NK-92 treated with Interleukin-12 subunit alpha and Interleukin-12 subunit beta, amount 100 ng/mL, for 24 hours (cell line): ENCODE measurements around the gene AKR7A2.

Experiments
- DNase-seq: peaks from one replicate; lab custom pipeline; 2025; lab: John Stamatoyannopoulos, UW

AKR7A2 gene

GRCh38 chr1:19311931-19312781 lies at the start of gene AKR7A2, which contains the start of gene SLC66A1:
TSS of gene AKR7A2 (minus strand) at chr1:19312144. CDS start at chr1:19312124, 20 bp downstream.
TSS of gene SLC66A1 (plus strand) at chr1:19312326. CDS start at chr1:19317678, 5,352 bp downstream.
- peak; percentile 79 for DNase-seq

- DNase-seq, result no peak
Observed at GRCh38 chr1:19360843-19361610, 49.1 kb upstream of the AKR7A2 start.

- DNase-seq, result no peak
Observed at GRCh38 chr1:19360432-19360831, 48.5 kb upstream of the AKR7A2 start.

DNA sequence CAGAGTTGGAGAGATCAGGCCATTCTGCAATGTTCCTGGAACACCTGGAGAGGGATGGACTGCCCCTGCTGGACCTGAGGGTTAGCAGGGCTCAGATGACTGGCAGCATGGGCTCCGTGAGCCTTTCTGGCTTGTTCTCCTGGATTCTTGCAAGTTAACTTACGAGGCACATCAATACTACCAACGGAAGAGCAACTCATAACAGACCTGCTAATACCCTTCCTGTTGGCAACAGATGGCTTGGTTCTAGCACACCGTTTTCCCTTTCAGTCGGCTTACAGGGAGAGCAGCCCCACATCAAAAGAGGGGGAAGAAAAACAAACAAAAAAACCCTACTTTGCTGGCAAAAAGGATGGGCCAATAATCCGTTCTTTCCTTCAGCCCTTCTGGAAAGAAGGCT lies 48.1 kb upstream of the AKR7A2 start:
- DNase-seq, result no peak

DNA sequence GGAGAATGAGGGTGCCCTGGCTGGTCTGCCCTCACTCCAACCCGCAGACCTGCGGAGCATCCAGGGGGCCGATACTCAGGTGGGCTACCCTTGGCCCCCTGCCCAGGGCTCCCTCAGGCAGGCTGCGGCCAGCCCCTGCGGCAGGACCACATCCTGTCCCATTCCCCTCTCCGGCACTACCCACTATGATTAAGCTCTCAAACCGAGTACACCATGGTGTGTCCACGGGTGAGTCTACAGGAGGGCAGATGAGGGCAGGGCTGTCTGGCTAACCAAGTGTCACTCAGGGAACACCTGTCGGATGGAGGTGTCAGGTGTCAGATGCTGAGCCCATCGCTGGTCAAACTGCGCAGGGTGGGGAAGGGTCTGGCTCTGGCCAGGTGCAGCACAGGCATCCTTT lies 47.4 kb upstream of the AKR7A2 start:
- DNase-seq, result no peak

DNA sequence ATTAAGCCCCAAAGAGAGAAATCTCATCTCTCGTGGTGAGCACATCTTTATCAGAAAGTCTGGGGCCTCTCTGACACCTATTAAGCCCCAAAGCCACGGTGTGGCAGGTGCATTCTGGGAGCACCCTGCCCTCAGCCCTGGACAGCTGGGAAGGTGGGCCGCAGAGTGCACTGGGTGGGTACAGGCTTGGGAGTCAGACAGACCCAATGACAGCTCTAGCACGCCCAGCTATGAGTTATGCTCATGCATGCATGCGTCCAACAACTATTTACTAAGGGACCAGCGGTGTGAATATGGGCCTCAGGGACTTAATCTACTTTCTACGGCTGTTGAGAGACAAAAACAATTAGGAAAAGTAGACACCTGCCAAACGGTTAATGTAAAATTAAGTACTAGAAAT lies 46.8 kb upstream of the AKR7A2 start:
- DNase-seq, result no peak

DNA sequence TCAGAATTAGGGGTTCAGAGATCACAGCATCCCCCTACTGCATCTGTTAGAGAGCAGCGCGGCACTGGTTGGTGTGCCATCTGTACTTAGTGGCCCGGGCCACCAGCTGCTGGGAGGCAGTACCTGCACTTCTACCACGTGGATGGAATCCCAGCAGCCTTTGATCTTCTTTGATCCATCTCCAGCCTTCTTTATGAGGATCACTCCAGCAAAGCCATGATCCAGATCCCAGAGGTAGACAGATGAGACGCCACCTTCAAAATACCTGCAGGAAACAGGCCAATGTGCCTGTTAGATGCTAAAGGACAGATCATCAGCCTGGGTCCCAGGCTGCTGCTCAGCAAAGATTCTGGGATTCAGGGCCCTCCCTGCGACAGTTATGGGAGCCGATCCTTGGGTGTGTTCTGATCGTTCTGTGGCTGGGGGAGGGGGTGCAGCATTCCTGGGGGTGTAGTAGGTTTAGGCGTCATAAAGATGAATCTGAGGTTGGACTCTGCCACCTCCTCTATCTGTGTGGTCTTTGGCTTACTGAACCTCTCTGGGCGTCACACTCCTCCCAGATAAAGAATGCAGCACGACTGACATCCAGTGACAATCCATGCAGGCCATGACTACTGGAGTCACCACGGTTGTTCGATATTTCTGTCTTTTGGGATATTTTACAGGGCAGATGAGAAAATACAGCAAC lies 45.5 kb upstream of the AKR7A2 start:
- DNase-seq, result no peak

GRCh38 chr1:19356266-19356665 lies 44.3 kb upstream of the AKR7A2 start:
- DNase-seq, result no peak

DNA sequence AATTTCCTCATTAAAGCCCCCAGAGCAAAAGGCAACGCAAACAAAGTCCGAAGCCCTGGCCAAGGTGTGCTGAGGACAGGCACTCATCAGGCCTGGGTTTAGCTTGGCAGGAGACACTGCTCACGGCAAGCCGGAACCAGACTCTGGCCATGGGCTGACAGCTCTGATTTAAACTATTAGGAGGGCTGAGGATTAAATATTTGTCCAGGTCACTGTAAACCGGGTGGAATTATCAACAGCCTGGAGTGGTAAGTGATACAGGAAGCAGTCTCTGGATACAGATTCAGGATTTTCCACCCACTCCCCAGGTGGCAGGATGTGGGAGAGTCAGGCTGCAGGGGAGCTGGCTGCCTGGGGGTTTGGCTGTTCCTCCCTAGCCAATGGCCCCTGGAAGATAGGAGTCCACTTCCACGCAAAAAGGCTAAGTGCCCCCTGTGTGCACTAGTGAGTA lies 42.6 kb upstream of the AKR7A2 start:
- DNase-seq, result no peak

GRCh38 chr1:19353596-19353995 lies 41.7 kb upstream of the AKR7A2 start:
- DNase-seq, result no peak

GRCh38 chr1:19352839-19353238 lies 40.9 kb upstream of the AKR7A2 start:
- DNase-seq, result no peak

- no peak for DNase-seq
Observed at GRCh38 chr1:19351873-19352272, 39.9 kb upstream of the AKR7A2 start.

GRCh38 chr1:19350566-19350965 lies 38.6 kb upstream of the AKR7A2 start:
- no peak for DNase-seq

DNA sequence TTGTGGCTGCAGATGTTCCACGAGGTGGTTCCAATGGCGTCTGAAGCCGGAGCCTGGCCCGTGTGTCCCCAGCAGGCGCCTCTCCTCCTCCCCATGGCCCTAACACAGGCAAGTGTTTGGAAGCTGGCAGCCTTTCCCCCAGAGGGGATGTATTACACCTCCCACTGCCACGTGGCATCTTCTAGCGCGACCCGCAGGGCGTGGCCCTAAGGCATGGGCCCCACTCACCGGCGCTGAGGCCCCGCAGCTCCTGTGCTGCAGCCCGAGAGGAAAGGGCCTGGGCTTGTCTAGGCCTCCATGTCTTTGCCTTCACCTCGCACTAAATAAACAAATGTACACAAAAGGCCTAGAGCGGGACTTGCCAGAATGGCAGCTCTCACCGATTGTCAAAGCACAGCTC lies 38.1 kb upstream of the AKR7A2 start:
- no peak for DNase-seq

- no peak for DNase-seq
Observed at GRCh38 chr1:19348441-19349198, 36.7 kb upstream of the AKR7A2 start.

- DNase-seq, result no peak
Observed at GRCh38 chr1:19347533-19348172, 35.7 kb upstream of the AKR7A2 start.

DNA sequence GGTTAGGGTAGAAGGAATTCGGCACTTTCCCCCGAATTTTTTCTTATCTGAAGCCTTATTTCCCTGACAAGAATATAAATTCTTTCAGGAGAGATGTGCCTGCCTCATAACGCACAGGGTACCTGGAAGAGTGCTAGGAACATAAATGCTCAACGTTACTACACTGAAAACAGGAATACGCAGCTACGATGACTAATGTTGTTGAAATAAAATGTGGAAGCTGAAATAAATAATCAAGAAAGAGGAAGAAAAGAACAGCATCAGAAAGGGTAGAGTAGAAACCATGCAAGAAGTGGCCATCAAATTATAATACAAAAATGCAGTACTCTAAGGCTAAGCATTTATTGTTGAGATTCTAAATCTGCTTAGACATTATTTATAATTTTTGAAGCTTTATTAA lies 34.1 kb upstream of the AKR7A2 start:
- DNase-seq, result no peak

DNA sequence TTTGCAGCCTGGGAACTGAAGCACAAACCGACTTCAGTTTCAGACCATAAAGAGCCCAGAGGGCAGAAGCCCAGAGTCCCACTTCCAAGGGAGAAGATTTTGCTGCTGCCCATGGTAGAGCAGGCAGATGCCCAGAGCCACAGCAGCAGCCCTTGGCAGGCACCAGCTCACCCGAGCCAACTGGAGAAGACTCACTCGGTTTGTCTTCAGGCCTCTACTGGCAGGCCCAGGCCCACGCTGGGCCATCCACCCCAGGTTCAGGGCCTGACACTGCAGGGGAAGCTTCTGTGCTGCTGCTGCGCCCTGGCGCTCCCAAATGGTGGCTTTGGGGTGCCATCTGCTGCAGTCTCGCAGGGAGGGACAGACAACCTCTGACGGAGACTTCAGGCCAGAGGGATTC lies 33.4 kb upstream of the AKR7A2 start:
- DNase-seq, result no peak

- DNase-seq, result no peak
Observed at GRCh38 chr1:19344831-19345230, 32.9 kb upstream of the AKR7A2 start.

DNA sequence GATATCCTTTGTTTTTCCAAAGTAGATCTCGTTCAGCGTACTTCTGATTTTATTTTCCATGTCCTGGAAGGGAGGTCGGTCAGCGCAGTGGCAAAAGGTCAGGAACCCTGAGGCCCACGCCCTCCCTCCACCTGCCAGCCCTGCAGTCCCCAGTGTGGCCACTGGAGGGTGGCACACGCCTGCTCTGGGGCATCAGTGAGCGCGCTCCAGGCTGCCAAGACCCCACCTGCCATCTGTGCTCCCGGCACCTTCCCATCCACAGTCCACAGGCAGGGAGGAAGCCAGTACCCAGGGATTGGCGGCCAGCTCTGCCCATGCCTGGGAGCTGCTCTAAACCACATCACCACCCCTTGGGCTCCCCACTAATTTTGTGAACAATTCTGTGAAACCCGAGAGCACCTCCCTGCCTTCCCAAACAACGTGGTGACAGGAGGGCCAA lies 32.4 kb upstream of the AKR7A2 start:
- peak; percentile 11 for DNase-seq
